Measurements from ENCODE around the gene MTMR10. TPM values are rescaled to one million over a fixed set of nuclear protein-coding genes. Genes with fewer than 3 reads are reported as not detected.

MTMR10 gene
- total RNA-seq, 1 donor from 2014 or later = 19.0 TPM

GRCh38 chr15:30929982-30930381 lies 61.4 kb downstream of the MTMR10 start:
- H3K4me3 ChIP-seq (ENCODE audit: low read depth, low read length) = no peak overlapping the region
- TF ChIP-seq CTCF (conservative IDR thresholded peaks at IDR 0.05; ENCODE audit: low read depth, low read length) = no peak
- DNase-seq (ENCODE audit: low read depth) = no peak

GRCh38 chr15:30929064-30929669 lies 62.3 kb downstream of the MTMR10 start:
- no peak for DNase-seq (ENCODE audit: low read depth)
- no peak for TF ChIP-seq CTCF (conservative IDR thresholded peaks at IDR 0.05; ENCODE audit: low read depth, low read length)
- H3K4me3 ChIP-seq (ENCODE audit: low read depth, low read length) = no peak overlapping the region

- DNase-seq (ENCODE audit: low read depth) = no peak
- H3K4me3 ChIP-seq (ENCODE audit: low read depth, low read length) = no peak overlapping the region
- TF ChIP-seq CTCF (conservative IDR thresholded peaks at IDR 0.05; ENCODE audit: low read depth, low read length) = no peak
These were observed 63.4 kb downstream of the MTMR10 start for GRCh38 chr15:30928076-30928475.

- no peak overlapping the region for H3K4me3 ChIP-seq (ENCODE audit: low read depth, low read length)
- DNase-seq (ENCODE audit: low read depth) = no peak
- TF ChIP-seq CTCF (conservative IDR thresholded peaks at IDR 0.05; ENCODE audit: low read depth, low read length) = no peak
These were observed 64.2 kb downstream of the MTMR10 start for GRCh38 chr15:30927148-30927761.

GRCh38 chr15:30926161-30926560 lies 65.3 kb downstream of the MTMR10 start:
- no peak for TF ChIP-seq CTCF (conservative IDR thresholded peaks at IDR 0.05; ENCODE audit: low read depth, low read length)
- no peak overlapping the region for H3K4me3 ChIP-seq (ENCODE audit: low read depth, low read length)
- no peak for DNase-seq (ENCODE audit: low read depth)

- no peak overlapping the region for H3K4me3 ChIP-seq (ENCODE audit: low read depth, low read length)
- no peak for TF ChIP-seq CTCF (conservative IDR thresholded peaks at IDR 0.05; ENCODE audit: low read depth, low read length)
- no peak for DNase-seq (ENCODE audit: low read depth)
These were observed 65.7 kb downstream of the MTMR10 start for GRCh38 chr15:30925686-30926085.

GRCh38 chr15:30924353-30924752 lies 67.1 kb downstream of the MTMR10 start:
- H3K4me3 ChIP-seq (ENCODE audit: low read depth, low read length) = no peak overlapping the region
- no peak for TF ChIP-seq CTCF (conservative IDR thresholded peaks at IDR 0.05; ENCODE audit: low read depth, low read length)
- DNase-seq (ENCODE audit: low read depth) = no peak
